GM19099 (cell line): ENCODE measurements around the gene PPP2R3B.

ENCODE experiments used
- POLR2A ChIP-seq: IDR thresholded peaks from 3 replicates; pipeline ENCODE4 v1.6.1; 2011; ENCODE audit warnings: low read depth; ENCODE audit not compliant: insufficient read length; ENCODE audit errors: extremely low read depth

PPP2R3B gene

GRCh38 chrX:384861-385260 lies 1.8 kb downstream of the PPP2R3B start:
- no peak for TF ChIP-seq POLR2A

- no peak for TF ChIP-seq POLR2A
Measured at GRCh38 chrX:378443-378842, 8.3 kb downstream of the PPP2R3B start.

GRCh38 chrX:375181-376036 lies 11.3 kb downstream of the PPP2R3B start:
- TF ChIP-seq POLR2A: no peak

- no peak for TF ChIP-seq POLR2A
Measured at GRCh38 chrX:374596-374995, 12.1 kb downstream of the PPP2R3B start.

GRCh38 chrX:373641-374471 lies 12.9 kb downstream of the PPP2R3B start:
- TF ChIP-seq POLR2A: no peak

- TF ChIP-seq POLR2A: no peak
Measured at GRCh38 chrX:372856-373640, 13.7 kb downstream of the PPP2R3B start.

GRCh38 chrX:371907-372306 lies 14.8 kb downstream of the PPP2R3B start:
- no peak for TF ChIP-seq POLR2A

GRCh38 chrX:370963-371745 lies 15.6 kb downstream of the PPP2R3B start:
- no peak for TF ChIP-seq POLR2A

- TF ChIP-seq POLR2A: no peak
Measured at GRCh38 chrX:370244-370962, 16.3 kb downstream of the PPP2R3B start.

- TF ChIP-seq POLR2A: no peak
Measured at GRCh38 chrX:369563-370101, 17.1 kb downstream of the PPP2R3B start.

- TF ChIP-seq POLR2A: no peak
Measured at GRCh38 chrX:368811-369562, 17.7 kb downstream of the PPP2R3B start.

- no peak for TF ChIP-seq POLR2A
Measured at GRCh38 chrX:367866-368265, 18.8 kb downstream of the PPP2R3B start.

- TF ChIP-seq POLR2A: no peak
Measured at GRCh38 chrX:367349-367748, 19.4 kb downstream of the PPP2R3B start.
